SHP77 (cell line): Measurements from ENCODE around the gene ZP1.

Experiments
- DNase-seq, 2 experiments: peaks; one replicate each; lab custom pipeline; 2025; lab: John Stamatoyannopoulos, UW

Gene ZP1

GRCh38 chr11:60910281-60910687, 42.9 kb downstream of the ZP1 start:
- DNase-seq = no peak

GRCh38 chr11:60910711-60911380, 43.5 kb downstream of the ZP1 start:
- DNase-seq = no peak

- DNase-seq = no peak
Observed at GRCh38 chr11:60912223-60912850, 45.0 kb downstream of the ZP1 start.

GRCh38 chr11:60912851-60913528, 45.6 kb downstream of the ZP1 start:
- no peak for DNase-seq

GRCh38 chr11:60913793-60914632, 46.7 kb downstream of the ZP1 start, which contains the start of gene TMEM109:
Gene TMEM109, plus strand, starts transcription at chr11:60914158. Its CDS starts 5,536 bp downstream, at chr11:60919694.
- DNase-seq = peak; percentile 63 to 74

DNA sequence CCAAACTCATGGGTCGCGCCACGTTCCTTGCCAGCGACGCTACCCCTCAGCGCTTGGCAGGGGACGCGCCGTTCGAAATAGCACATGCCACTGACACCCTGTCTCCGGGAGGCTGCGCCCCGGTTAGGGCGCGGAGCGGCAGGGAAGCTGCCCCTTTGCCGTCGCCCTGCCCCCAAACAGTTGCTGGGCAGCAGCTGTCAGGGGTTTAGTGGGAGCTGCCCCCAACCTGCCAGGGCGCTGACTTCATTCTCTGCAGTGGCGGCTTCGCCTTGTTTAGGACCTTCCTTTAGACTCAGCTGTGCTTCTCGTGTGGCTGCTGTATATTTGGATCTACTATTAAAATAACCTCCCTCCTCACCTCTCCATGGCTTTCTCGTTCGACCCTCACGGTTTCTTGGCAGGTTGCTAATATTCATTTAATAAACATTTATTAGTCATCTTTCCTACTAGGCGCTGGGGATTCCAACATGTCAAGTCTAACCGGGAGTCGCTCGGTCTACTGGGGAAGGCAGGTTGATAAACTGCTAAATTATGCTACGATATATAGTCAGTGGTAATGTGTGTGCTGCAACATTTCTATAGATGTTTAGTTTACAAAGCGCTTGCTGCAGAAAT, 47.4 kb downstream of the ZP1 start:
- DNase-seq = no peak

GRCh38 chr11:60915248-60915914, 48.0 kb downstream of the ZP1 start:
- no peak for DNase-seq

- DNase-seq = no peak
Observed at GRCh38 chr11:60916669-60917206, 49.4 kb downstream of the ZP1 start.

DNA sequence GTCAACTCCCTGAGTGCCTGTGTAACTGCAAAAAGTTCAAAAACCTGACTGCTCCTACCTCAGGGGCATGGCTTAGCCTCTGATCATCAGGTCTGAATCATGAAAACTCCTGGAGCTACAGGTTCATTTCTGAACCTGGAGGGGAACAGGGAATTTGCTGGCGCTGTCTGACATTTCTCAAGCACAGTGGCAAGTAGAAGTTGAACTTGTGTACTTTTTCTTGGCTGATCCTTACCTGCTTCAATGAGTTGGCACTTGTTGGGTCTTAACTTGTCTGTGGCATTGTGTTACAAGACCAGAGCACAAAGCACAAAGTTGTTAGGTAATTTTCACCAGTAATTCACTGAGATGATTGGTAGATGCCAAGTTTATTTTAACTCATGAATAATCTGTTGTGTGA, 49.9 kb downstream of the ZP1 start:
- DNase-seq = no peak

DNA sequence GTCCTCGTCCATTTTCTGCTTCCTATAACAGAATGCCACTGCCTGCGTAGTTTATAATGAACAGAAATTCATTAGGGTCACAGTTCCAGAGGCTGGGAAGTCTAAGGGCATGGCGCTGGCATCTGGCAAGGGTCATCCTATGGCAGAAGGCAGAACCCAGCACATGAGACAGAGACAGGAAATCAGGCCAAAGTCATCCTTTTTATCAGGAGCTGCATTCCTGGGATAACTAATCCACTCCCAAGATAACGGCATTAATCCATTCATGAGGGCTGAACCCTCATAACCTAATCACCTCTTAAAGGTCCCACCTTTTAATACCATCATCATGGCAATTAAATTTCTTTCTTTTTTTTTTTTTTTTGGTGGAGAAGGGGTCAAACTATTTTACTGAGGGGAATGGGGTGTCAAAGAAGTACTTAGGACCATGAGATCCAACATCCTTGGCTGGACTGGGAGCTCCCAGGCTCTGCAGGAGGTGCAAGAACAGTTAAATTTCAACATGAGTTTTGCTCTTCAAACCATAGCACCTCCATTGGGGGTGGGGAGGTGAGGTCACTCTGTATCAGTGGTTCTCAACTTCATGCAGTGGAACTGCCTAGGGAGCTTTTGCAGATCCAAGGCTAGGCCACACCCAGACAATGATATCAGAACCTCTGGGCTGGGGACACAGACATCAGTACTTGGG, 51.1 kb downstream of the ZP1 start:
- no peak for DNase-seq

DNA sequence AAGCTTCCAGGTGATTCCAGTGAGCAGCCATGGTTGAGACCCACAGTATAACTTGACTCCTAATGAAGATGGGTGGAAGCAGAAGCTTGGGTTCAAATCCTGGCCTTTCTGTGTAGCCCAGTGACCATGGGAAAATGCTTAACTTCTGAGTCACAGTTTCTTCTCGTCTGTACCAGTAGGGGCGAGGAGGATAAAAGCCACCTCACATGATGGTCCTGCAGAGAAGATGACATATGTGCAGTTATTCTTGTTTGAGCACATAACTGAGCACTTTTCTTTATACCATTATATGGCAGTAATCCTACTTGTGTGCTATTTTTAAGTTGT, 51.6 kb downstream of the ZP1 start:
- DNase-seq = no peak

- no peak for DNase-seq
Observed at GRCh38 chr11:60919320-60919719, 52.0 kb downstream of the ZP1 start.

GRCh38 chr11:60919956-60920355, 52.6 kb downstream of the ZP1 start:
- DNase-seq = no peak

- DNase-seq = no peak
Observed at GRCh38 chr11:60921259-60921658, 53.9 kb downstream of the ZP1 start.

- DNase-seq = no peak
Observed at GRCh38 chr11:60921777-60922335, 54.5 kb downstream of the ZP1 start.

GRCh38 chr11:60922906-60923305, 55.6 kb downstream of the ZP1 start:
- DNase-seq = no peak

DNA sequence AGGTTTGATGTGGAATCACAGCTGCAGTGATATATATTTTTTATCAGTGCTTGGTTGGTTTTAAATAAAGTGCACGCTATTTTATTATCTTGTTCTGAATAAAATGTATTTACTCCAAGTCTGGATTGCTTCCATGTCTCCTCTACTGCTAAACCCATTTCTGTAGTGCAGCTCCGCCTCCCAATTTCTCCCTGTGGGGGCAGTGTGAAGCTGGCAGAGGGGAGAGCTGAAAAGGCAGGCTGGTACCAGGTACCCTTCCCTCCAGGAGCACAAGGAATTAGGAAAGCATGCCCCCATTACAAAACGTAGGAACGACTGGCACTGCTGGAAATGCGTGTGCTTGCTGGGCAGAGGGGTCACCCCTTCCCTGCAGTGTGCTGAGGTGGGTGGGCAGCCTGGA, 56.0 kb downstream of the ZP1 start:
- no peak for DNase-seq

- no peak for DNase-seq
Observed at GRCh38 chr11:60923800-60924109, 56.4 kb downstream of the ZP1 start.

DNA sequence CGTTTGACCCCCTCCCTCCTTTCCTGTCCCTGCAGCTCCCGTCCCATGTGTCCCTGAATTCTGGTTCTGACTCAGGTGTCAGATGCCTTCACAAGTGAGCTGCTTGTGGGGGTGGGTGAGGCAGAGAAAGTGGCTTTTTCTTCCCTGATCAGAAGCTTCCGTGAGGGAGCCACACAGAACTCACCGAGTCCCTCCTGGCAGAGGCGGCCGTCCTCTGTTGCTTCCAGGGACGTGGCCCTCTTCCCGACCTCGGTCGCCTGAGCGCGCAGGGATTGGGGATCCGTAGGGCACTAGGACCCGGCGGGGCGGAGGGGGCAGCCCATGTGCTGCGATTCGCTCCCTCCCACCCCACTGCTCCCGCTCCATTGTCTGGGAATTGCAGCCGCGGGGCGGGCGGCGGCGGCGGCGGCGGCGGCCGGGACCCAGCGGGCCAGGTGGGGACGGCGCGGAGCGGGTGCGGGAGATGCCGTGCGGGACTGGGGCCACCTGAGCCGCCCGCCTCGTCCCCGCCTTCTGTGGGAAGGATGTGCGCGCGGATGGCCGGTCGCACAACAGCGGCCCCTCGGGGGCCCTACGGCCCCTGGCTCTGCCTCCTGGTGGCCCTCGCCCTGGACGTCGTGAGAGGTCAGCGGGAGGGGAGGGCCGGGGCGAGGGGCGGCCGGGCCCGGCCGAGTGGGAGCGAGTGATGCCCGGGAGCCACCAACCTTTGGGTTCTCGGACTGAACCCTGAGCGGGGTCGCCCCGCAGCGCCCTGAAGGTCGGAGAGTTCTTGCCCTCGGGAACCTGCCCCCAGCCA, 57.0 kb downstream of the ZP1 start, which contains the start of gene TMEM132A:
TSS of gene TMEM132A (plus strand) at position 351 of the 796 bp plus-strand sequence. CDS start at position 525, 174 bp downstream.
- DNase-seq = peak; percentile 49 to 54
